ENCODE data around the gene IL16. TPM values are rescaled to one million over a fixed set of nuclear protein-coding genes. Genes with fewer than 3 reads are reported as not detected.

IL16 gene
- polyA plus RNA-seq, 1 donor from 2014 or later: not detected

DNA sequence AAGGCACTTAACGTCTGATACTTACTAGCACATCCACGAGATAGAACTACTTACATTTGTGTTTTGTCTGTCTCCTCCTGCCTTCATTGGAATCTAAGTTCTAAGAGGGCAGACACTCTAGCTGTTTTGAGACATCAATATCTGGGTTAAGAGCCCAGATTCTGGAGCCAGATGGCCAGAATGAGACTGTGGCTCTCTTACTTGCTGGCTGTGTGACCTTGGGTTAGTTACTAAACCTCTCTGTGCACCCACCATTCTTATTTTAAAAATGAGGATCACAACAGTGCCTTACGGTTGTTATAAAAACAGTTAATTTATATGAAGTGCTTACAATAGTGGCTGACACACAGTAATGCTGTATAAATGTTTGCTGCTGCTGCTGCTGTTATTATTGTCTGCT lies 119.6 kb downstream of the IL16 start:
- H3K4me2 ChIP-seq (ENCODE audit: low read length): no peak overlapping the region
- TF ChIP-seq RAD21 (conservative IDR thresholded peaks at IDR 0.05) (no peak), EZH2 (IDR thresholded peaks at IDR 0.05; ENCODE audit: borderline replicate concordance, insufficient read depth, low read length, poor library complexity, severe bottlenecking) (no peak)
- no peaks in the 10 kb centered on the region for H3K79me2 ChIP-seq (replicated peaks; ENCODE audit: insufficient read depth, low read length)
- H2AFZ ChIP-seq (ENCODE audit: low read depth, low read length): no peak overlapping the region
- H3K9ac ChIP-seq (ENCODE audit: low read length): no peak overlapping the region
- H3K9me2 ChIP-seq (ENCODE audit: insufficient read depth, low read length): no peaks in the 10 kb centered on the region
- no peaks in the 10 kb centered on the region for H4K20me1 ChIP-seq (ENCODE audit: insufficient read depth)
- H3K9me3 ChIP-seq (ENCODE audit: low read length): no peaks in the 10 kb centered on the region
- no peaks in the 10 kb centered on the region for H3F3A ChIP-seq (ENCODE audit: insufficient read depth, low read length, poor library complexity, severe bottlenecking)
- no peaks in the 10 kb centered on the region for H3K27me3 ChIP-seq (ENCODE audit: insufficient read depth, low read depth, low read length)
- no peaks in the 10 kb centered on the region for H3K36me3 ChIP-seq (ENCODE audit: insufficient read depth, low read length)
- H3K27ac ChIP-seq (ENCODE audit: low read length): no peak overlapping the region
- no peak overlapping the region for H3K4me3 ChIP-seq (ENCODE audit: low read length)

DNA sequence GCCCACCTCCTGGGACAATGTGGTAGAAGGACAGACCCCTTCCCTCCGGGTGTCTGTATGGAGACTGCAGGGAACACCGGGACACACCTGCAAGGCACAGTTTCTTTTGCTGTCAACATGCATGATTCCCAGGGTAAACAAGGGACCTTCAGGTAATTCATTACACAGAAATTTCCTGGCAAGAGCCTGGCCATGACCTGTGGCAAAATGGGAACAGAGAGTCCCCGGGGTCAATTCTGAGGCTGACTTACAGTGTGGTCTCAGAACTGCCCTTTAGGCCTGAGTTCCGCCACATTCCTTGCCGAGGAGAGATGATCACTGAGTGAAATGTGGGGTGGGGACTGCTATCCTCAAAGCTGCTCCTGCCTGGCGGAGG lies 121.0 kb downstream of the IL16 start:
- H4K20me1 ChIP-seq (ENCODE audit: insufficient read depth): no peaks in the 10 kb centered on the region
- H3K27me3 ChIP-seq (ENCODE audit: insufficient read depth, low read depth, low read length): no peaks in the 10 kb centered on the region
- H3K79me2 ChIP-seq (replicated peaks; ENCODE audit: insufficient read depth, low read length): no peaks in the 10 kb centered on the region
- H3K4me3 ChIP-seq (ENCODE audit: low read length): no peak overlapping the region
- no peaks in the 10 kb centered on the region for H3K36me3 ChIP-seq (ENCODE audit: insufficient read depth, low read length)
- H2AFZ ChIP-seq (ENCODE audit: low read depth, low read length): no peak overlapping the region
- TF ChIP-seq, protein P1, sequence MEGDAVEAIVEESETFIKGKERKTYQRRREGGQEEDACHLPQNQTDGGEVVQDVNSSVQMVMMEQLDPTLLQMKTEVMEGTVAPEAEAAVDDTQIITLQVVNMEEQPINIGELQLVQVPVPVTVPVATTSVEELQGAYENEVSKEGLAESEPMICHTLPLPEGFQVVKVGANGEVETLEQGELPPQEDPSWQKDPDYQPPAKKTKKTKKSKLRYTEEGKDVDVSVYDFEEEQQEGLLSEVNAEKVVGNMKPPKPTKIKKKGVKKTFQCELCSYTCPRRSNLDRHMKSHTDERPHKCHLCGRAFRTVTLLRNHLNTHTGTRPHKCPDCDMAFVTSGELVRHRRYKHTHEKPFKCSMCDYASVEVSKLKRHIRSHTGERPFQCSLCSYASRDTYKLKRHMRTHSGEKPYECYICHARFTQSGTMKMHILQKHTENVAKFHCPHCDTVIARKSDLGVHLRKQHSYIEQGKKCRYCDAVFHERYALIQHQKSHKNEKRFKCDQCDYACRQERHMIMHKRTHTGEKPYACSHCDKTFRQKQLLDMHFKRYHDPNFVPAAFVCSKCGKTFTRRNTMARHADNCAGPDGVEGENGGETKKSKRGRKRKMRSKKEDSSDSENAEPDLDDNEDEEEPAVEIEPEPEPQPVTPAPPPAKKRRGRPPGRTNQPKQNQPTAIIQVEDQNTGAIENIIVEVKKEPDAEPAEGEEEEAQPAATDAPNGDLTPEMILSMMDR (IDR thresholded peaks at IDR 0.05; ENCODE audit: poor library complexity, severe bottlenecking): no peak
- TF ChIP-seq TAF1 (IDR thresholded peaks at IDR 0.05; ENCODE audit: low read depth) (no peak), EZH2 (IDR thresholded peaks at IDR 0.05; ENCODE audit: borderline replicate concordance, insufficient read depth, low read length, poor library complexity, severe bottlenecking) (no peak), POLR2AphosphoS5 (IDR thresholded peaks at IDR 0.05) (no peak), EP300 (conservative IDR thresholded peaks at IDR 0.05; ENCODE audit: poor library complexity, severe bottlenecking) (no peak), SMC3 (conservative IDR thresholded peaks at IDR 0.05; ENCODE audit: poor library complexity) (no peak), MXI1 (conservative IDR thresholded peaks at IDR 0.05; ENCODE audit: poor library complexity, severe bottlenecking) (no peak), RAD21 (conservative IDR thresholded peaks at IDR 0.05) (no peak)
- TF ChIP-seq, protein P2, sequence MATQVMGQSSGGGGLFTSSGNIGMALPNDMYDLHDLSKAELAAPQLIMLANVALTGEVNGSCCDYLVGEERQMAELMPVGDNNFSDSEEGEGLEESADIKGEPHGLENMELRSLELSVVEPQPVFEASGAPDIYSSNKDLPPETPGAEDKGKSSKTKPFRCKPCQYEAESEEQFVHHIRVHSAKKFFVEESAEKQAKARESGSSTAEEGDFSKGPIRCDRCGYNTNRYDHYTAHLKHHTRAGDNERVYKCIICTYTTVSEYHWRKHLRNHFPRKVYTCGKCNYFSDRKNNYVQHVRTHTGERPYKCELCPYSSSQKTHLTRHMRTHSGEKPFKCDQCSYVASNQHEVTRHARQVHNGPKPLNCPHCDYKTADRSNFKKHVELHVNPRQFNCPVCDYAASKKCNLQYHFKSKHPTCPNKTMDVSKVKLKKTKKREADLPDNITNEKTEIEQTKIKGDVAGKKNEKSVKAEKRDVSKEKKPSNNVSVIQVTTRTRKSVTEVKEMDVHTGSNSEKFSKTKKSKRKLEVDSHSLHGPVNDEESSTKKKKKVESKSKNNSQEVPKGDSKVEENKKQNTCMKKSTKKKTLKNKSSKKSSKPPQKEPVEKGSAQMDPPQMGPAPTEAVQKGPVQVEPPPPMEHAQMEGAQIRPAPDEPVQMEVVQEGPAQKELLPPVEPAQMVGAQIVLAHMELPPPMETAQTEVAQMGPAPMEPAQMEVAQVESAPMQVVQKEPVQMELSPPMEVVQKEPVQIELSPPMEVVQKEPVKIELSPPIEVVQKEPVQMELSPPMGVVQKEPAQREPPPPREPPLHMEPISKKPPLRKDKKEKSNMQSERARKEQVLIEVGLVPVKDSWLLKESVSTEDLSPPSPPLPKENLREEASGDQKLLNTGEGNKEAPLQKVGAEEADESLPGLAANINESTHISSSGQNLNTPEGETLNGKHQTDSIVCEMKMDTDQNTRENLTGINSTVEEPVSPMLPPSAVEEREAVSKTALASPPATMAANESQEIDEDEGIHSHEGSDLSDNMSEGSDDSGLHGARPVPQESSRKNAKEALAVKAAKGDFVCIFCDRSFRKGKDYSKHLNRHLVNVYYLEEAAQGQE (IDR thresholded peaks at IDR 0.05; ENCODE audit: borderline replicate concordance): no peak
- no peak overlapping the region for H3K27ac ChIP-seq (ENCODE audit: low read length)
- H3F3A ChIP-seq (ENCODE audit: insufficient read depth, low read length, poor library complexity, severe bottlenecking): no peaks in the 10 kb centered on the region
- H3K9ac ChIP-seq (ENCODE audit: low read length): no peak overlapping the region
- no peaks in the 10 kb centered on the region for H3K9me2 ChIP-seq (ENCODE audit: insufficient read depth, low read length)
- no peak overlapping the region for H3K4me2 ChIP-seq (ENCODE audit: low read length)
- no peaks in the 10 kb centered on the region for H3K9me3 ChIP-seq (ENCODE audit: low read length)

DNA sequence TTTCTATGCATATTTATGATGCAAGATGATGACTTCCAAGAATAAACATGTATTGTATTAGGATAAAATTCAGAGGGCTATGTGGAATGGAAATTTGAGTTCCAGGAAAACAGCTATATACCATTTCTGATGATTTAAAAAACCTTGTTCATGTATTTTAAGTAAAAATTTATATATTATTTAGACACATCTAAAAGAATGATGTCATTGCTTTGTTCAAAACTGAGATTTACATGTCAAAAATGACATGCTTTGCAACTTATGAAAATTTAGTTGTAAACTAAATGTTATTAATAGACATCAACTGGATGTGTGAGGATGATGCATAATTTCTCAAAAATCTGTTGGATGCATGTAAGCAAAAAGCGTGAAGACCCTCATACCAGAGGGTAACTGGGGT lies 125.0 kb downstream of the IL16 start:
- H3K27ac ChIP-seq (ENCODE audit: low read length): no peak overlapping the region
- TF ChIP-seq POLR2AphosphoS5 (IDR thresholded peaks at IDR 0.05) (no peak), EZH2 (IDR thresholded peaks at IDR 0.05; ENCODE audit: borderline replicate concordance, insufficient read depth, low read length, poor library complexity, severe bottlenecking) (no peak), SMC3 (conservative IDR thresholded peaks at IDR 0.05; ENCODE audit: poor library complexity) (no peak), MXI1 (conservative IDR thresholded peaks at IDR 0.05; ENCODE audit: poor library complexity, severe bottlenecking) (no peak), EP300 (conservative IDR thresholded peaks at IDR 0.05; ENCODE audit: poor library complexity, severe bottlenecking) (no peak), RAD21 (conservative IDR thresholded peaks at IDR 0.05) (no peak), TAF1 (IDR thresholded peaks at IDR 0.05; ENCODE audit: low read depth) (no peak)
- TF ChIP-seq, protein P1 (IDR thresholded peaks at IDR 0.05; ENCODE audit: poor library complexity, severe bottlenecking): no peak
- TF ChIP-seq, protein P2 (IDR thresholded peaks at IDR 0.05; ENCODE audit: borderline replicate concordance): no peak
- no peak overlapping the region for H3K4me2 ChIP-seq (ENCODE audit: low read length)
- H3K27me3 ChIP-seq (ENCODE audit: insufficient read depth, low read depth, low read length): no peaks in the 10 kb centered on the region
- no peaks in the 10 kb centered on the region for H3K9me3 ChIP-seq (ENCODE audit: low read length)
- no peaks in the 10 kb centered on the region for H3K79me2 ChIP-seq (replicated peaks; ENCODE audit: insufficient read depth, low read length)
- H3K4me3 ChIP-seq (ENCODE audit: low read length): no peak overlapping the region
- H2AFZ ChIP-seq (ENCODE audit: low read depth, low read length): no peak overlapping the region
- no peaks in the 10 kb centered on the region for H4K20me1 ChIP-seq (ENCODE audit: insufficient read depth)
- no peak overlapping the region for H3K9ac ChIP-seq (ENCODE audit: low read length)
- no peaks in the 10 kb centered on the region for H3F3A ChIP-seq (ENCODE audit: insufficient read depth, low read length, poor library complexity, severe bottlenecking)
- no peaks in the 10 kb centered on the region for H3K36me3 ChIP-seq (ENCODE audit: insufficient read depth, low read length)
- no peaks in the 10 kb centered on the region for H3K9me2 ChIP-seq (ENCODE audit: insufficient read depth, low read length)

All from neural cell (in vitro differentiated cells).